Omental fat pad (tissue), 4 donors: Measurements from ENCODE around the gene CCDC85C. TPM values are rescaled to one million over a fixed set of nuclear protein-coding genes. Genes with fewer than 3 reads are reported as not detected.

Experiments used
- ATAC-seq: fragments of 150-250 bp; one replicate; pipeline ENCODE4 v1.9.1; 2016; ENCODE audit warnings: mild to moderate bottlenecking, moderate library complexity; ENCODE audit not compliant: low FRiP score
- DNase-seq: peaks from one replicate; pipeline ENCODE4 v3.0.0-alpha.2; 2019; ENCODE audit warnings: low spot score
- CTCF ChIP-seq, 3 donors: fragments of 450-650 bp; IDR thresholded peaks; one replicate each; pipeline ENCODE4 v1.5.1; 2016 to 2017; ENCODE audit warnings: antibody characterized with exemption in 3 of 3, mild to moderate bottlenecking in 3 of 3, moderate library complexity in 2 of 3
- total RNA-seq, 4 donors: library from RNA; depleted of rRNA; stranded (reverse); fragments of >200 nt; gene quantifications; one replicate each; pipeline ENCODE4 v1.1.0, GENCODE V29; 2016

Gene CCDC85C
- total RNA-seq, 4 donors from 2014 or later: 3.3 to 17.7 (median 8.3) TPM

DNA sequence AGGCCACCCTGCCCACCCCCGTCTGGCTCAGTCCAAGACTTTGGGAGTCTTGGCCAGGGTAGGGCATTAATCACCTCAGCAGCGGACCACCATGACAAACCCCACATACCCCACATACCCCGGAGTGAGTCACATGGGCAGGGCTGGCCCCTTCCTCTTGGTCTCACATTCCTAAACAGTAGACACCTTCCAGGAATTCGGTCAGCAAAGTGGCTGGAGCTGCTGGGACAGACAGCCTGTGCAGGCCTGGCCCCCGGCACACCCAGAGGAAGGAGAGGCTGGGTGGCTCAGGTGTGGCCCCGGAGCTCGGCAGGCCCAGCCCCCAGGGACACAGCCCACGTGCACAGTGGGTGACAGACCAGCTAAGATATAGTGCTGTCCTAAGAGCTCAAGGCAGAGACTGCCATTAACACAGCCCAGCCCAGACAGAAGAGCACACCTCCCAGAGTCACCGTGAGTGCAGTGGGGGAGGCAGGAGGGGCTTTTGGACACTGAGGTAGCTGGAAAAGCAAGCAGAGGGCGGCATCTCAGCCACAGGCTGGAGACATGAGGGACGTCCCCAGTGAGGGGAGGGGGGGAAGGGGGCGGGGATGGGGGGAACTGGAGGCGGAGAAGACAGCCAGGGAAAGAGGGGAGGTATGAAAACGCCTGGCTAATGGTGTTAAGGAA lies 24.0 kb downstream of the CCDC85C start:
- ATAC-seq (peak; percentile 34), DNase-seq (no peak)
- TF ChIP-seq CTCF (IDR thresholded peaks at IDR 0.05): no peak

DNA sequence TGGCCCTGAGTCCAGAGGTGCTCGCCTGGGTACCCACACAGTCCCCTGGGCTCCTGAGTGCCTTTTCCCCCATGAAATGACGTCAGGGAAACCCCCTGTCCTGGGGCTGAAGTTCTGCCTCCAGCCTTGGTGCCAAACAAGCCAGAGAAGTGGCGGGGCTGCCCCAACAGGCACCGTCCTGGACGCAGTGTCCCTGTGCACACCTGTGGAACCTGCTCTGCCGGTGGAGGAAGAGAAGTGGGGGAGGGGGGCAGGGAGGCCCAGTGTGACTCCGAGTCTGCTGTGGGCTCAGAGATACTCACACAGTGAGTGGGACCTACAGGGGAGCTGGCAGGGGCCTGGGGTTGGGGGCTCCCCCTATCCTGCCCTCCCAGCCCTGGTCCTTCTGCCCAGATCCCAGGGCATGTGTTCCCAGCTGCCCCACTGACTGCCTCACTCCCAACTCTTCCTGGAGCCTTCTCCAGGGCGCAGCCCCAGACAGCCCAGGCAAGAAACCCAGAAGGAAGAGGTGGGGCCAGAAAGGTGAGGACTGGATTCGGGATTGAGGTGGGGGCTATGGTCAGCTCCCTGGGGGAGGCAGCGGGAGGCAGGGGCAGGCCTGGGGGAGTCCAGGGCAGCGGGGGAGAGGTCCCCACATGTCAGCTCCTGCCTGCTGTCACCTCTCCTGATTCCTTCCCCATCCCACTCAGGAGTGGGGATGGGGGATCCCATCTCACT lies 24.7 kb downstream of the CCDC85C start:
- TF ChIP-seq CTCF (IDR thresholded peaks at IDR 0.05): no peak
- ATAC-seq: no peak
- no peak for DNase-seq

GRCh38 chr14:99578541-99579101 lies 25.4 kb downstream of the CCDC85C start:
- ATAC-seq (no peak), DNase-seq (no peak)
- TF ChIP-seq CTCF (IDR thresholded peaks at IDR 0.05): no peak

DNA sequence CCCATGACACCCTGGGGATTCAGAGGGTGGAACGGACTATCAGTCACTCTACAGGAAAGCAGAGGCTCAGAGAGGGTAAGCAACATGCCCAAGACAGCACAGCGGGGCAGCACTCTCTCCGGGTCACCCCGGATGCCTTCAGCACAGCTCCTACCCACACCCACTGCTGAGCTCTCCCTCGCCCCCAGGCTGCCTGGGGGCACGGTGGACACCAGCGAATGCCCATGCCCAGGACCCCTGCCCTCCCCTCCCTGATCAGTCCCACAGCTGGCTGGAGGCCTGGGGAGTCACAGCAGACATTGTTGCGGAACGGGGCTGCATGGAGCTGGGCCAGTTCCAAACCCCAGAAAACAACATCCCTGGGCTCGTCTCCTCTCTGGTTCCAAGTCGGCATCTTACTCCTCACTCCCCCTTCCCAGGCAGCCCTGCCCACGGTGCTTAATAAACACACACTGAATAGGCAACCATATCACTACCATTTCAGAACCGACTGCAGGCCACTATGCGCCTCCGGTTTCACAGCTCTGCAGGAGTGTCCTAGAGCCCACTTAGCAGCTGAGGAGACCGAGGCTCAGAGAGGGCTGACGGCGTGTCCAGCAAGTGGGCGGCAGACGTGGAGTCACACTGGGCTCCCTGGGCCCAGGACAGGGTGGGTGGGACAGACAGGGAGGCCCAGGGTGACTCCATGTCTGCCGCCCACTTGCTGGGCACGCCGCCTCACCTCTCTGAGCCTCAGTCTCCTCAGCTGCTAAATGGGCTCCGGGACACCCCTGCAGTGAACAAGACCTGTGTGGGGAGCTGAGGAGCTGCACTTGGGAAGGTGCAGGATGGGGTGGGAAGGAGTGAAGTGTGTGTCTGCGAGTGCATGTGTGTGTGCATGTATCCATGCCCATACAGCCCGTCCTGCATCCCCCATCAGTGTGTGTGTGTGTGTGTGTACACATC lies 27.0 kb downstream of the CCDC85C start:
- ATAC-seq (no peak), DNase-seq (no peak)
- no peak for TF ChIP-seq CTCF (IDR thresholded peaks at IDR 0.05)

- ATAC-seq: no peak
- DNase-seq: no peak
- TF ChIP-seq CTCF (IDR thresholded peaks at IDR 0.05): no peak
Measured at GRCh38 chr14:99576304-99576703, 27.7 kb downstream of the CCDC85C start.

DNA sequence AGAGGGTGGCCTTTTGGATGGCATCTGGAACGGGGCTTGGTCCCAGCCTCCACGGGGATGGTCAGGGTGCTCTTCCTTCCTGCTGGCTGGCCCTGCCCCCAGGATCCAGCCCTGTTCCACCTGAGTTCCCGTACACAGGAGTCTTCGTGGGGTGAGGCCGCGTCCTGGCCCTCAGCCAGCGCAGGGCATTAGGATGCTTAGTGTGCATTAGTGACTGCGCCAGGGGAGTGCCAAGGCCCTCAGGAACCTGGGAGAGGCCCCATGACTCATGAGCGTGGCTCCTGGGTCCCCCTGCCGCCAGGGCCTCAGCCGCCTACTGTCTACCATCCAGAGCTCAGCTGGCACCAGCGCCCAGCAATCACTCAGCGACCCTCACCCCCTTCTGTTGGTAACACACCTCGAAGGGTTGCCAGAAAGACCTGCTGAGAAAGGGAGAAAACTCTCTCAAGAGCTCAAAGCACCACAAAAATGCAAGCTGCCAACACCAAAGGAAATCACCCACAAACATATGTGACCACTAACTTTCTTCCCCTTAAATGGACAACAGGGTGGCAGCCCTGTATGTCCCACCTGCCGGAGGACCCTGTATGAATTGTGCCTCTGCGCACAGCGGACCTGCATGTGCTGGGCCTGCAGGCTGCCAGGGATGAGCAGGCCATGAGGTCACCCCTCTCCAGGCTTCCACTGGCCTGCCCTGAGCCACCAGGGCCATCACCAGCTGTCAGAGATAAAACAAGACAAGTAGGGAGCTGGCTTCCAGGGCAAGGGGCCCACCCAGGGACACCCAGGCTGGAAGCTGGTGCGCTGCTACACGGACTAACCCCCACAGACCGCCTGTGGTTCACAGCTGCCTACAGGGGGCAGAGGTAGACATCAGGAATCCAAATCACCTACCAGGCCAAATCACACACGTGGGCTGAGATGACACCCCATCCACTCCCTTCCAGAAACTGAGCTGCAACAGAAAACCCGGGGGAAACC lies 28.7 kb downstream of the CCDC85C start:
- DNase-seq (no peak), ATAC-seq (peak; percentile 45)
- TF ChIP-seq CTCF (IDR thresholded peaks at IDR 0.05): no peak
